ENCODE results near the gene NKD2.

Gene NKD2

GRCh38 chr5:1036504-1037122, 28.0 kb downstream of the NKD2 start:
- no peak for DNase-seq
- in situ Hi-C loops (cut with MboI; ENCODE audit: low pct_unique_long_range_greater_than_20kb, low sequenced_read_pairs), result no loop called here

GRCh38 chr5:1037123-1037670, 28.6 kb downstream of the NKD2 start:
- in situ Hi-C loops (cut with MboI; ENCODE audit: low pct_unique_long_range_greater_than_20kb, low sequenced_read_pairs), result no loop called here
- no peak for DNase-seq

GRCh38 chr5:1037671-1038416, 29.2 kb downstream of the NKD2 start:
- in situ Hi-C loops (cut with MboI; ENCODE audit: low pct_unique_long_range_greater_than_20kb, low sequenced_read_pairs), result no loop called here
- DNase-seq, result no peak

DNA sequence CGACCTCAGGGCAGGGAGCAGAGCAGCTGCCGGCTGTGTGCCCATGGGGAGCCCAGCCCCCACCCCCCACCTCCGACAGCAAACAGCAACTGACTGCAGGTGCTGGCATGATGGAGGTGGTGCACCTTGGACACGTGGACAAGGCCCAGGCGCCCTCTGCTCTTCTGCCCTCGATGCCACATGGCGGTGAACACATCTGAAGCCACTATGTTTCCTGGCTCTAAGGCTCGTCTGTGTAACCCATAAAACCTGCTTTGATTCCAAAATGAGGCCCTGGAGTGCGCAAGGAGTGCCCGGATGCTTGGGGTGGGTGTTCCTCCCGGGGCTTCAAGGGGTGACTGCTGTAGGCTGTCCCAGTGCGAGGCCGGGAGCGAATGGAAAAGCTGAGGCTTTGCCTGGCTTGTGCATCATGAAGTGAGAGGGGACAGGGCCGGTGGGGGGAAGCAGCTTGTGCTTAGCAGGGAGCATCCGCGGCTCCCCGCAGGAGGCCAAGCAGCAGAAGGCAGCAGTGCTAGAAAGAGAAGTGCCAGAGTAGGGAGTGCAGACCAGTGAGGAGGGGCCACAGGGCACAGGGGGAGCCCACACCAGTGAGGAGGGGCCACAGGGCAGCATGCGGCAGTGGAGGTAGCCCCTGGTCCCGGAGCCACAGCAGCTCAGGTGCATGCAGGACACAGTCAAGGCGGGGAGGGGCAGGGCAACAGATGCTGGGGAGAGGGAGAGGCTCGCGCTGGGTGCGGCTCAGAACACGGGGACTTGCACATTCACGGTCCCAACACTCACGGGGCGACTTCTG, 30.0 kb downstream of the NKD2 start:
- in situ Hi-C loops (cut with MboI; ENCODE audit: low pct_unique_long_range_greater_than_20kb, low sequenced_read_pairs), result no loop called here
- DNase-seq, result no peak

DNA sequence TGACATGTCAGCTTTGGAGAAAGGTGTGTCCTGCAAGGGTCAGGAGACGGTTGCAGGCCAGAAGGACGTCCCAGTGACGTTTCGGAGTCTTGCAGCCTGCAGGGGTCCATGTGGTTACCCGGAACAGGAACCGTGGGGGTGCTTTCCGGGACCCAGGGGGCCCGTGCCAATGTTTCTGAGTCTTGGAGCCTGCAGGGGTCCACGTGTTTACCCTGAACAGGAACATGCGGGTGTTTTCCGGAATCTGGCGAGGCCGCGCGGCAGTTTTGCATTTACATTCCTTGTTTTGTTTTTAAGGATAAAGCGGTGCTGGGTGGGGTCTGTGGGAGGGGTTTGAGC, 30.6 kb downstream of the NKD2 start:
- no peak for DNase-seq
- in situ Hi-C loops (cut with MboI; ENCODE audit: low pct_unique_long_range_greater_than_20kb, low sequenced_read_pairs), result no loop called here

DNA sequence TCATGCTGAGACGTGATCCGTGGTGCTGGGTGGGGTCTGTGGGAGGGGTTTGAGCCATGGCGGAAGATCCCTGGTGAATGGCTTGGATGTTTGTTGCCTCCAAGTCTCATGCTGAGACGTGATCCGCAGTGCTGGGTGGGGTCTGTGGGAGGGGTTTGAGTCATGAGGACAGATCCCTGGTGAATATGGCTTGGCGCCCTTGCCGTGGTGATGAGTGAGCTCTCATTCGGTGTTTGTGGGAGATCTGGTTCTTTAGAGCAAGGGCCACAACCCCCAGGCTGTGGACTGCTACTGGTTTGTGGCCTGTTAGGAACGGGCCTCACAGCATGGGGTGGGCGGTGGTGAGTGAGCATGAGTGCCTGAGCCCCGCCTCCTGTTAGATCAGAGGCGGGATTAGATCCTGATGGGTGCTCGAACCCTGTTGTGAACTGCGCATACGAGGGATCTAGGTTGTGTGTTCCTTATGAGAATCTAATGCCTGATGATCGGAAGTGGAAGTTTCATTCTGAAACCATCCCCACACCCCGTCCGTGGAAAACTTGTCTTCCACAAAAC, 31.2 kb downstream of the NKD2 start:
- in situ Hi-C loops (cut with MboI; ENCODE audit: low pct_unique_long_range_greater_than_20kb, low sequenced_read_pairs), result no loop called here
- no peak for DNase-seq

DNA sequence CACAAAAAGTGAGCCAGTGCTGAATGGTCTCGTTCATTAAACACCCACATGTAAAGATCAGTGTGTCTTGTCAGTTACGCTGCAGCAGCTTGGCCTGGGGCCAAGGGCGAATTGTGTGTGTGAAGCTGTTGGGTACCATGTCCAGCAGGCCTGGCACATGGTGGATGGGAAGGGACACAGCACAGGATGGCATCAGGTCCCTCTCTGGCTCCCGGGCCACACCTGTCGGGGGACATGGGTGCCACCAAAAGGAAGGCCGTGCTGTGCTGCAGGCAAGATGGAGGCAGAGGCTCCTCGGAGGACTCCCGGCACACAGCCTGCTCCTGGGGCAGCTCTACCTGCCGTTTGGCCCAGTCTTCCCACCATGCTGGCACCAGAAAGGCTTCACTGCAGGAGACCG, 32.0 kb downstream of the NKD2 start:
- in situ Hi-C loops (cut with MboI; ENCODE audit: low pct_unique_long_range_greater_than_20kb, low sequenced_read_pairs), result no loop called here
- no peak for DNase-seq

DNA sequence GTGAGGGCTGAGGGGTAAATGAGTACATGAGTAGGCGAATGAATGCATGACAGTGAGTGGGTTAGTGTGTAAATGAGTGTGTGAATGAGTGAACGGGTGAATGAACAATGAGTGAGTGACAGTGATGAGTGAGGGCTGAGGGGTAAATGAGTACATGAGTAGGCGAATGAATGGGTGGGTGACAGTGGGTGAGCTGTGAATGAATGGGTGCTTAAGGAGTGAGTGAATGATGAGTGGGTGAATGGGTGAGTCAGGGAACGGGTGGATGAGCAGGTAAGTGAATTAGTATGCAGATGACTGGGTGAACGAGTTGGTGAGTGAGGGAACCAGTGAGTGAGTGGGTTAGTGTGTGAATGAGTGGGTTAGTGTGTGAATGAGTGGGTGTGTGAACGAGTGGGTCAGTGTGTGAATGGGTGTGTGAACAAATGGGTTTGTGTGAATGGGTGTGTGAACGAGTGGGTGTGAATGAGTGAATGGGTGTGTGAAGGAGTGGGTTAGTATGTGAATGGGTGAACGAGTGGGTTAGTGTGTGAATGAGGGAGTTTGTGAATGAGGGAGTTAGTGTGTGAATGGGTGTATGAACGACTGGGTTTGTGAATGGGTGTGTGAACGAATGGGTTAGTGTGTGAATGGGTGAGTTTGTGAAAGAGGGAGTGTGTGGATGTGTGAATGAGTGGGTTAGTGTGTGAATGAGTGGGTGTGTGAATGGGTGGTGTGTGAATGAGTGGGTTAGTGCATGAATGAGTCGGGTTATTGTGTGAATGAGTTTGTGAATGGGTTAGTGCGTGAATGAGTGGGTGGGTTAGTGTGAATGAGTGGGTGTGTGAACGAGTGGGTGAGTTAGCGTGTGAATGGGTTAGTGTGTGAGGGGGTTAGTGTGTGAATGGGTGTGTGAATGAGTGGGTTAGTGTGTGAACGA, 32.9 kb downstream of the NKD2 start:
- in situ Hi-C loops (cut with MboI; ENCODE audit: low pct_unique_long_range_greater_than_20kb, low sequenced_read_pairs), result no loop called here
- DNase-seq, result no peak

GRCh38 chr5:1042626-1043025, 34.0 kb downstream of the NKD2 start:
- no peak for DNase-seq
- in situ Hi-C loops (cut with MboI; ENCODE audit: low pct_unique_long_range_greater_than_20kb, low sequenced_read_pairs), result no loop called here

DNA sequence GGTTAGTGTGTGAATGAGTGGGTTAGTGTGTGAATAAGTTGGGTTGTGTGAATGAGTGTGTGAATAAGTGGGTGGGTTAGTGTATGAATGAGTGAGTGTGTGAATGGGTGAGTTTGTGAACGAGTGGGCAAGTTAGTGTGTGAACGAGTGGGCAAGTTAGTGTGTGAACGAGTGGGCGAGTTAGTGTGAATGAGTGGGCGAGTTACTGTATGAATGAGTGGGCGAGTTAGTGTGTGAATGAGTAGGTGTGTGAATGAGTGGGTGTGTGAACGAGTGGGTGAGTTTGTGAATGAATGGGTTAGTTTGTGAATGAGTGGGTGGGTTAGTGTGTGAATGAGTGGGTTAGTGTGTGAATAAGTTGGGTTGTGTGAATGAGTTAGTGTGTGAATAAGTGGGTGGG, 34.7 kb downstream of the NKD2 start:
- no peak for DNase-seq
- in situ Hi-C loops (cut with MboI; ENCODE audit: low pct_unique_long_range_greater_than_20kb, low sequenced_read_pairs), result no loop called here

DNA sequence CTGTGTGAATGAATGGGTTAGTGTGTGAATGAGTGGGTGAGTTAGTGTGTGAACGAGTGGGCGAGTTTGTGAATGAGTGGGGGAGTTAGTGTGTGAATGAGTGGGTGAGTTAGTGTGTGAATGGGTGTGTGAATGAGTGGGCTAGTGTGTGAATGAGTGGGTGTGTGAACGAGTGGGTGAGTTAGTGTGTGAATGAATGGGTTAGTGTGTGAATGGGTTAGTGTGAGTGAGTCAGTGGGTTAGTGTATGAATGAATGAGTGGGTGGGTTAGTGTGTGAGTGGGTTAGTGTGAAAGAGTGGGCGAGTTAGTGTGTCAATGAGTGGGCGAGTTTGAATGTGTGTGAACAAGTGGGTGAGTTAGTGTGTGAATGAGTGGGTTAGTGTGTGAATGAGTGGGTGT, 35.5 kb downstream of the NKD2 start:
- in situ Hi-C loops (cut with MboI; ENCODE audit: low pct_unique_long_range_greater_than_20kb, low sequenced_read_pairs), result no loop called here
- DNase-seq, result no peak

DNA sequence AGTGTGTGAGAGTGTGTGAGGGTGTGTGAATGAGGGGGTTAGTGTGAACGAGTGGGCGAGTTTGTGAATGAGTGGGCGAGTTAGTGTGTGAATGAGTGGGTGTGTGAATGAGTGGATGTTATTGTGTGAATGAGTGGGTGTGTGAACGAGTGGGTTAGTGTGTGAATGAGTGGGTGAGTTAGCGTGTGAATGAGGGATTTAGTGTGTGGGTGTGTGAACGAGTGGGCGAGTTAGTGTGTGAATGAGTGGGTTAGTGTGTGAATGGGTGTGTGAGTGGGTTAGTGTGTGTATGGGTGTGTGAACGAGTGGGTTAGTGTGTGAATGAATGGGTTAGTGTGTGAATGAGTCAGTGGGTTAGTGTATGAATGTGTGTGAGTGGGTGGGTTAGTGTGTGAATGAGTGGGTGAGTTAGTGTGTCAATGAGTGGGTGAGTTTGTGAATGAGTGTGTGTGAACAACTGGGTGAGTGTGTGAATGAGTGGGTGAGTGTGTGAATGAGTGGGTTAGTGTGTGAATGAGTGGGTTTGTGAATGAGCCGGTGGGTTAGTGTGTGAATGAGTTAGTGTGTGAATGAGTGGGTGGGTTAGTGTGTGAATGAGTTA, 37.5 kb downstream of the NKD2 start:
- DNase-seq, result no peak
- in situ Hi-C loops (cut with MboI; ENCODE audit: low pct_unique_long_range_greater_than_20kb, low sequenced_read_pairs), result no loop called here

- in situ Hi-C loops (cut with MboI; ENCODE audit: low pct_unique_long_range_greater_than_20kb, low sequenced_read_pairs), result no loop called here
- DNase-seq, result no peak
Measured at GRCh38 chr5:1047332-1047965, 38.8 kb downstream of the NKD2 start.

DNA sequence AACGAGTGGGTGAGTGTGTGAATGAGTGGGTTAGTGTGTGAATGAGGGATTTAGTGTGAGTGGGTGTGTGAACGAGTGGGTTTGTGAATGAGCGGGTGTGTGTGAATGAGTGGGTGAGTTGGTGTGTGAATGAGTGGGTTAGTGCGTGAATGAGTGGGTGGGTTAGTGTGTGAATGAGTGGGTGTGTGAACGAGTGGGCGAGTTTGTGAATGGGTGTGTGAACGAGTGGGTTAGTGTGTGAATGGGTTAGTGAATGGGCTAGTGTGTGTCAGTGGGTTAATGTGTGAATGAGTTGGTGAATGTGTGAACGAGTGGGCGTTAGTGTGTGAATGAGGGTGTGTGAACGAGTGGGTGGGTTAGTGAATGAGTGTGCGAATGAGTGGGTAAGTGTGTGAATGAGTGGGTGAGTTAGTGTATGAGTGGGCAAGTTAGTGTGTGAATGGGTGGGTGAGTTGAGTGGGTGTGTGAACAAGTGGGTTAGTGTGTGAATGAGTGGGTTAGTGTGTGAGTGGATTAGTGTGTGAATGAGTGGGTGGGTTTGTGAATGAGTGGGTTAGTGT, 39.6 kb downstream of the NKD2 start:
- no peak for DNase-seq

GRCh38 chr5:1048861-1049838, 40.5 kb downstream of the NKD2 start:
- no peak for DNase-seq
- in situ Hi-C loops (cut with MboI; ENCODE audit: low pct_unique_long_range_greater_than_20kb, low sequenced_read_pairs), result no loop called here

More for the DNA sequence above, 39.6 kb downstream of the NKD2 start:
- in situ Hi-C loops (cut with MboI; ENCODE audit: low pct_unique_long_range_greater_than_20kb, low sequenced_read_pairs), result no loop called here

Measured in KBM-7 (cell line).